Peyer's patch (tissue), 4 donors: Measurements from ENCODE around the gene RASGRP4. TPM values are rescaled to one million over a fixed set of nuclear protein-coding genes. Genes with fewer than 3 reads are reported as not detected.

Experiments used
- DNase-seq, 3 donors: peaks; one replicate each; pipeline ENCODE4 v3.0.0-alpha.2; 2017 to 2019
- H3K27ac ChIP-seq, 4 donors: fragments of 200-600 bp; sonication (generic); one replicate each; pipeline ENCODE4 v1.5.1; 2016 to 2019
- H3K27me3 ChIP-seq, 2 donors: fragments of 200-600 bp; sonication (generic); one replicate each; pipeline ENCODE4 v1.5.1; 2019
- H3K36me3 ChIP-seq, 3 donors: fragments of 200-600 bp; sonication (generic); one replicate each; pipeline ENCODE4 v1.5.1; 2016 to 2019
- H3K4me1 ChIP-seq, 4 donors: fragments of 200-600 bp; sonication (generic); one replicate each; pipeline ENCODE4 v1.5.1; 2016 to 2019
- H3K4me3 ChIP-seq, 4 donors: fragments of 200-600 bp; sonication (generic); 1 replicate in 3 of 4; 2 replicates in 1 of 4; pipeline ENCODE4 v1.5.1; 2016 to 2019; ENCODE audit warnings: mild to moderate bottlenecking in 1 of 4
- H3K9me3 ChIP-seq, 4 donors: fragments of 200-600 bp; sonication (generic); one replicate each; pipeline ENCODE4 v1.5.1; 2016 to 2019; ENCODE audit warnings: mild to moderate bottlenecking in 1 of 4
- POLR2A ChIP-seq, 2 donors: fragments of 450-650 bp; IDR thresholded peaks; one replicate each; pipeline ENCODE4 v1.5.1; 2017; ENCODE audit warnings: antibody characterized with exemption in 2 of 2, mild to moderate bottlenecking in 2 of 2, moderate library complexity in 2 of 2
- total RNA-seq, 4 donors: library from RNA; depleted of rRNA; stranded (reverse); fragments of >200 nt; gene quantifications; one replicate each; pipeline ENCODE4 v1.1.0, GENCODE V29; 2016
- TF ChIP-seq, protein P1 (sequence below), 6 experiments: fragments of 450-650 bp in 4 of 6; fragments of 200-600 bp in 2 of 6; sonication (generic) in 1 of 6; IDR thresholded peaks; one replicate each; pipeline ENCODE4 v1.5.1; 2017 to 2019; ENCODE audit warnings: antibody characterized with exemption in 6 of 6, mild to moderate bottlenecking in 3 of 6, moderate library complexity in 1 of 6

The RASGRP4 gene
- total RNA-seq, 4 donors from 2014 or later = 0.70 to 9.1 (median 1.7) TPM

- H3K4me1 ChIP-seq = peaks cover 0 to 6% (median 5%) of the 10 kb centered on the region in 4 donors
- TF ChIP-seq, protein P1, sequence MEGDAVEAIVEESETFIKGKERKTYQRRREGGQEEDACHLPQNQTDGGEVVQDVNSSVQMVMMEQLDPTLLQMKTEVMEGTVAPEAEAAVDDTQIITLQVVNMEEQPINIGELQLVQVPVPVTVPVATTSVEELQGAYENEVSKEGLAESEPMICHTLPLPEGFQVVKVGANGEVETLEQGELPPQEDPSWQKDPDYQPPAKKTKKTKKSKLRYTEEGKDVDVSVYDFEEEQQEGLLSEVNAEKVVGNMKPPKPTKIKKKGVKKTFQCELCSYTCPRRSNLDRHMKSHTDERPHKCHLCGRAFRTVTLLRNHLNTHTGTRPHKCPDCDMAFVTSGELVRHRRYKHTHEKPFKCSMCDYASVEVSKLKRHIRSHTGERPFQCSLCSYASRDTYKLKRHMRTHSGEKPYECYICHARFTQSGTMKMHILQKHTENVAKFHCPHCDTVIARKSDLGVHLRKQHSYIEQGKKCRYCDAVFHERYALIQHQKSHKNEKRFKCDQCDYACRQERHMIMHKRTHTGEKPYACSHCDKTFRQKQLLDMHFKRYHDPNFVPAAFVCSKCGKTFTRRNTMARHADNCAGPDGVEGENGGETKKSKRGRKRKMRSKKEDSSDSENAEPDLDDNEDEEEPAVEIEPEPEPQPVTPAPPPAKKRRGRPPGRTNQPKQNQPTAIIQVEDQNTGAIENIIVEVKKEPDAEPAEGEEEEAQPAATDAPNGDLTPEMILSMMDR (IDR thresholded peaks at IDR 0.05) = no peak
- no peak for TF ChIP-seq POLR2A (IDR thresholded peaks at IDR 0.05)
- H3K9me3 ChIP-seq = no peaks in the 10 kb centered on the region
- H3K4me3 ChIP-seq = no peak overlapping the region
- no peaks in the 10 kb centered on the region for H3K36me3 ChIP-seq
- H3K27ac ChIP-seq = no peak overlapping the region
- H3K27me3 ChIP-seq = no peaks in the 10 kb centered on the region
- peak in 1 of 3 donors; percentile 22 for DNase-seq
Measured at GRCh38 chr19:38420935-38421334, 5.1 kb downstream of the RASGRP4 start.

GRCh38 chr19:38417544-38418506 is 8.2 kb downstream of the RASGRP4 start:
- peak; percentile 66 to 87 (median 75) for DNase-seq
- H3K27ac ChIP-seq = peak overlapping the region in 1 of 4 donors; percentile 58
- H3K36me3 ChIP-seq = no peaks in the 10 kb centered on the region
- peak overlapping the region; percentile 28 to 51 (median 42) for H3K4me3 ChIP-seq
- peaks cover 0 to 6% (median 5%) of the 10 kb centered on the region in 4 donors for H3K4me1 ChIP-seq
- no peak for TF ChIP-seq POLR2A (IDR thresholded peaks at IDR 0.05)
- TF ChIP-seq, protein P1 (IDR thresholded peaks at IDR 0.05) = no peak
- no peaks in the 10 kb centered on the region for H3K27me3 ChIP-seq
- no peaks in the 10 kb centered on the region for H3K9me3 ChIP-seq

DNA sequence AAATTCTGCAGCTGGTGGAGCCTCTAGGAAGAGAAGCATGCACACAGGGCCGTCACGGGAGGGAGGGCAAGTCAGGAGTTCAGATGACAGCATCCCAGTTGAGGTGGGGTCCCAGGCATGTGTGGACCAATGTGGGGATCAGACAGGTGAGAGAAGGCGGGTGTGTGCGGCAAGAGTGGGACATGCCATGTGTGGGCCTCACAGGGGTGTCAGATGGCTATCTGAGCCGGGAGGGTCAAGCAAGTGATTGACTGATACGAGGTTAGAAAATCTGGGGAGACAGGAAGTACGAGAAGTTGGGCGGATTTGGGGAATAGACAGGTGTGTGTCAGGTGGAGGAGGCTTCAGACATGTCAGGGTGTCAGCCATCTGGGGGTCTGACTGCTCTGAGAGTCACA is 8.9 kb downstream of the RASGRP4 start:
- Histone ChIP-seq H3K27ac (peak overlapping the region in 1 of 4 donors; percentile 58), H3K27me3 (no peaks in the 10 kb centered on the region)

GRCh38 chr19:38413416-38413815 is 12.6 kb downstream of the RASGRP4 start:
- Histone ChIP-seq H3K4me3 (no peak overlapping the region), H3K36me3 (peaks cover 0 to 3% (median 0%) of the 10 kb centered on the region in 3 donors), H3K27me3 (no peaks in the 10 kb centered on the region), H3K9me3 (no peaks in the 10 kb centered on the region), H3K27ac (no peak overlapping the region), H3K4me1 (peaks cover 0 to 5% (median 5%) of the 10 kb centered on the region in 4 donors)
- no peak for DNase-seq
- TF ChIP-seq, protein P1 (IDR thresholded peaks at IDR 0.05) = no peak
- no peak for TF ChIP-seq POLR2A (IDR thresholded peaks at IDR 0.05)

More for the DNA sequence above, 8.9 kb downstream of the RASGRP4 start:
- H3K4me1 ChIP-seq = peaks cover 0 to 6% (median 5%) of the 10 kb centered on the region in 4 donors
- TF ChIP-seq, protein P1 (IDR thresholded peaks at IDR 0.05) = no peak
- no peak for TF ChIP-seq POLR2A (IDR thresholded peaks at IDR 0.05)
- no peaks in the 10 kb centered on the region for H3K36me3 ChIP-seq
- peak overlapping the region in 1 of 4 donors; percentile 51 for H3K4me3 ChIP-seq
- DNase-seq = no peak
- H3K9me3 ChIP-seq = no peaks in the 10 kb centered on the region

- Histone ChIP-seq H3K36me3 (peaks cover 0 to 6% (median 0%) of the 10 kb centered on the region in 3 donors), H3K9me3 (no peaks in the 10 kb centered on the region), H3K4me1 (peaks cover 0 to under 1% (median under 1%) of the 10 kb centered on the region in 4 donors), H3K4me3 (no peak overlapping the region), H3K27me3 (no peaks in the 10 kb centered on the region), H3K27ac (no peak overlapping the region)
- peak in 1 of 3 donors; percentile 15 for DNase-seq
- TF ChIP-seq, protein P1 (IDR thresholded peaks at IDR 0.05) = no peak
- TF ChIP-seq POLR2A (IDR thresholded peaks at IDR 0.05) = no peak
Measured at GRCh38 chr19:38412961-38413360, 13.1 kb downstream of the RASGRP4 start.
